GM12878 (cell line): Measurements from ENCODE around the gene SCAMP5. TPM values are rescaled to one million over a fixed set of nuclear protein-coding genes. Genes with fewer than 3 reads are reported as not detected.
A peak's percentile ranks its signal among the peaks of the same experiment; 100 is the strongest.

Experiments used
- ATAC-seq: fragments of 200-7000 bp; cut with Tn5 transposase; 3 replicates; pipeline ENCODE4 v1.9.1; 2020; ENCODE audit warnings: mild to moderate bottlenecking, moderate library complexity
- BruUV-seq: library from RNA; stranded (reverse); fragments of 400-500 nt; replicated peaks from 2 replicates; lab custom pipeline; 2021; lab: Mats Ljungman, UMichigan
- CTCF ChIA-PET: fragments of 300-600 bp; sonication (Branson Sonifier 250); formaldehyde crosslinking; extraction: SDS; loops from one replicate; lab custom pipeline; 2021; ENCODE audit warnings: inconsistent platforms; lab: Yijun Ruan, JAX
- POLR2A ChIA-PET: fragments of 350-600 bp; formaldehyde crosslinking; extraction: SDS; loops from one replicate; lab custom pipeline; 2021; ENCODE audit warnings: inconsistent platforms; lab: Charles Lee
- RAD21 ChIA-PET: fragments of 300-600 bp; sonication (Branson Sonifier 250); formaldehyde crosslinking; loops from one replicate; lab custom pipeline; 2023; ENCODE audit warnings: antibody characterized with exemption; ENCODE audit not compliant: unreplicated experiment; lab: Charles Lee
- SMC1A ChIA-PET: fragments of 300-600 bp; sonication (Branson Sonifier 250); formaldehyde crosslinking; loops from one replicate; lab custom pipeline; 2023; ENCODE audit not compliant: unreplicated experiment, uncharacterized antibody; lab: Charles Lee
- DNase-seq: peaks from one replicate; pipeline ENCODE4 v3.0.0-alpha.2; 2011; ENCODE audit warnings: low read depth, low spot score
- FAIRE-seq: peaks from 3 replicates; lab custom pipeline; 2011; peaks lifted over from hg19 to GRCh38; lab: Jason Lieb, UNC
- H2AFZ ChIP-seq: 2 replicates; pipeline ENCODE4 v1.6.0; 2011; ENCODE audit warnings: low read depth, low read length, control low read depth; ENCODE audit not compliant: control insufficient read depth
- H3K27ac ChIP-seq: 2 replicates; pipeline ENCODE4 v1.5.1; 2011; ENCODE audit warnings: control low read depth; ENCODE audit not compliant: control insufficient read depth, insufficient read depth
- H3K27me3 ChIP-seq, 2 experiments: replicated peaks in 1 of 2; 2 replicates each; pipeline versions ENCODE4 v1.6.0 to v1.6.1; 2011; ENCODE audit warnings: low read length in 1 of 2; ENCODE audit not compliant: control insufficient read depth in 2 of 2, insufficient read depth in 2 of 2
- H3K36me3 ChIP-seq, 2 experiments: 2 replicates each; pipeline ENCODE4 v1.5.1; 2011; ENCODE audit warnings: low read length in 1 of 2; ENCODE audit not compliant: control insufficient read depth in 2 of 2, insufficient read depth in 2 of 2
- H3K4me1 ChIP-seq: 2 replicates; pipeline ENCODE4 v1.6.1; 2011; ENCODE audit warnings: mild to moderate bottlenecking, low read length, moderate library complexity, mixed read lengths; ENCODE audit not compliant: control insufficient read depth, insufficient read depth
- H3K4me2 ChIP-seq: 2 replicates; pipeline ENCODE4 v1.6.0; 2011; ENCODE audit warnings: control low read depth; ENCODE audit not compliant: control insufficient read depth, insufficient read depth
- H3K4me3 ChIP-seq: fragments of 200-600 bp; sonication (generic); 2 replicates; pipeline ENCODE4 v1.5.1; 2016
- H3K79me2 ChIP-seq: 2 replicates; pipeline ENCODE4 v1.6.0; 2011; ENCODE audit warnings: low read length; ENCODE audit not compliant: control insufficient read depth, insufficient read depth
- H3K9ac ChIP-seq: 2 replicates; pipeline ENCODE4 v1.8.0; 2011; ENCODE audit warnings: low read length, control low read depth, mixed read lengths; ENCODE audit not compliant: control insufficient read depth, insufficient read depth
- H3K9me3 ChIP-seq: replicated peaks from 3 replicates; pipeline ENCODE4 v1.5.1; 2011; ENCODE audit warnings: mild to moderate bottlenecking, low read length; ENCODE audit not compliant: control insufficient read depth, insufficient read depth
- H4K20me1 ChIP-seq: 2 replicates; pipeline ENCODE4 v1.6.0; 2011; ENCODE audit not compliant: control insufficient read depth, insufficient read depth
- ATF7 ChIP-seq: fragments of 450-650 bp; IDR thresholded peaks from 2 replicates; pipeline ENCODE4 v1.6.1; 2016; ENCODE audit warnings: low read depth, mild to moderate bottlenecking
- CBFB ChIP-seq: IDR thresholded peaks from 2 replicates; pipeline ENCODE4 v1.6.1; 2016; ENCODE audit warnings: antibody characterized with exemption, low read depth
- DPF2 ChIP-seq: fragments of 450-650 bp; IDR thresholded peaks from 2 replicates; pipeline ENCODE4 v1.6.1; 2017; ENCODE audit warnings: mild to moderate bottlenecking
- EED ChIP-seq: sonication (generic); IDR thresholded peaks from 2 replicates; pipeline ENCODE4 v1.6.1; 2016; ENCODE audit warnings: antibody characterized with exemption, low read depth
- ETV6 ChIP-seq, 2 experiments: fragments of 450-650 bp in 1 of 2; IDR thresholded peaks in 1 of 2; conservative IDR thresholded peaks in 1 of 2; 2 replicates each; pipeline ENCODE4 v1.6.1; 2014; ENCODE audit warnings: antibody characterized with exemption in 1 of 2, borderline replicate concordance in 1 of 2, low read depth in 1 of 2, mild to moderate bottlenecking in 1 of 2, moderate library complexity in 1 of 2
- FOXM1 ChIP-seq: IDR thresholded peaks from 2 replicates; pipeline ENCODE4 v1.6.1; 2012; ENCODE audit warnings: low read depth, mild to moderate bottlenecking, inconsistent platforms, low read length, moderate library complexity
- JUNB ChIP-seq: IDR thresholded peaks from 2 replicates; pipeline ENCODE4 v1.6.1; 2016; ENCODE audit warnings: antibody characterized with exemption, mild to moderate bottlenecking
- KAT2A ChIP-seq: conservative IDR thresholded peaks from 2 replicates; pipeline ENCODE4 v1.6.1; 2011; ENCODE audit warnings: low read depth, low read length; ENCODE audit not compliant: control insufficient read depth
- MTA3 ChIP-seq: IDR thresholded peaks from 2 replicates; pipeline ENCODE4 v1.6.1; 2012; ENCODE audit warnings: low read length, inconsistent platforms, borderline replicate concordance
- MXI1 ChIP-seq: fragments of 150-350 bp; IDR thresholded peaks from 2 replicates; pipeline ENCODE4 v1.6.1; 2011; ENCODE audit warnings: low read depth, mild to moderate bottlenecking, inconsistent platforms, low read length, improper control_type of control experiment
- PML ChIP-seq: IDR thresholded peaks from 2 replicates; pipeline ENCODE4 v1.6.1; 2012; ENCODE audit warnings: low read length, inconsistent platforms
- POLR2A ChIP-seq: IDR thresholded peaks from 2 replicates; pipeline ENCODE4 v1.6.1; 2011; ENCODE audit warnings: low read depth, mild to moderate bottlenecking, low read length
- SMAD1 ChIP-seq: fragments of 450-650 bp; IDR thresholded peaks from 2 replicates; pipeline ENCODE4 v1.6.1; 2018; ENCODE audit warnings: mild to moderate bottlenecking, low read depth; ENCODE audit not compliant: partially characterized antibody
- SPI1 ChIP-seq: IDR thresholded peaks from 2 replicates; pipeline ENCODE4 v1.6.1; 2011; ENCODE audit warnings: low read depth, mild to moderate bottlenecking, low read length, moderate library complexity, borderline replicate concordance; ENCODE audit not compliant: insufficient read depth
- STAT1 ChIP-seq: fragments of 450-650 bp; conservative IDR thresholded peaks from 2 replicates; pipeline ENCODE4 v1.6.1; 2014; ENCODE audit warnings: antibody characterized with exemption, mild to moderate bottlenecking
- ZNF24 ChIP-seq: fragments of 450-650 bp; IDR thresholded peaks from 2 replicates; pipeline ENCODE4 v1.6.1; 2017; ENCODE audit warnings: antibody characterized with exemption, mild to moderate bottlenecking
- ZSCAN29 ChIP-seq: fragments of 450-650 bp; IDR thresholded peaks from 2 replicates; pipeline ENCODE4 v1.6.1; 2017; ENCODE audit warnings: mild to moderate bottlenecking, moderate library complexity
- WGBS: methylation state at CpG from one replicate; pipeline ENCODE4 v1.1.6; 2016; ENCODE audit warnings: low lambda C conversion rate; ENCODE audit not compliant: insufficient replicate concordance, insufficient coverage; ENCODE audit errors: missing lambda C conversion rate; 5-methylcytosine and 5-hydroxymethylcytosine counted together
- in situ Hi-C: fragments of 300-500 bp; cut with MboI; formaldehyde crosslinking; loops from 9 replicates; pipeline ENCODE4 v1.14.3; 2018; ENCODE audit warnings: mixed read lengths
- intact Hi-C: fragments of 100-400 bp; cut with micrococcal nuclease; formaldehyde crosslinking; loops from one replicate; pipeline ENCODE4 v1.14.2; 2022; ENCODE audit not compliant: unreplicated experiment
- polyA plus RNA-seq, 11 experiments: library from polyadenylated mRNA; depleted of rRNA in 4 of 11; unstranded in 6 of 11; stranded (reverse) in 5 of 11; fragments of >200 nt; fragmentation: Nextera tagmentation in 4 of 11; fragmentation: Illumina TruSeq in 1 of 11; extraction: Ambion mirVana in 4 of 11; extraction: Trizol in 1 of 11; gene quantifications; 1 replicate in 1 of 11; 2 replicates in 10 of 11; pipeline versions ENCODE4 v1.2.1 to v1.2.3, GENCODE V29; 2011 to 2016; ENCODE audit warnings: inconsistent platforms in 2 of 11, missing spikeins in 2 of 11, low read depth in 1 of 11
- total RNA-seq, 4 experiments: library from RNA; depleted of rRNA in 3 of 4; stranded (reverse); fragments of >200 nt in 3 of 4; fragmentation: Illumina TruSeq in 1 of 4; extraction: Trizol in 1 of 4; gene quantifications; 2 replicates each; pipeline versions ENCODE4 v1.2.1 to v1.2.3, GENCODE V29; 2013 to 2021
- TF ChIP-seq, protein P1 (sequence below): fragments of 450-650 bp; IDR thresholded peaks from 2 replicates; pipeline ENCODE4 v1.6.1; 2017; ENCODE audit warnings: mild to moderate bottlenecking, moderate library complexity

The SCAMP5 gene
- total and polyA plus RNA-seq, 10 of the 15 experiments (the other 5 are each of a cell fraction or from before 2014, with no cell fraction given): 1.6 to 41.6 (median 16.9) TPM

DNA sequence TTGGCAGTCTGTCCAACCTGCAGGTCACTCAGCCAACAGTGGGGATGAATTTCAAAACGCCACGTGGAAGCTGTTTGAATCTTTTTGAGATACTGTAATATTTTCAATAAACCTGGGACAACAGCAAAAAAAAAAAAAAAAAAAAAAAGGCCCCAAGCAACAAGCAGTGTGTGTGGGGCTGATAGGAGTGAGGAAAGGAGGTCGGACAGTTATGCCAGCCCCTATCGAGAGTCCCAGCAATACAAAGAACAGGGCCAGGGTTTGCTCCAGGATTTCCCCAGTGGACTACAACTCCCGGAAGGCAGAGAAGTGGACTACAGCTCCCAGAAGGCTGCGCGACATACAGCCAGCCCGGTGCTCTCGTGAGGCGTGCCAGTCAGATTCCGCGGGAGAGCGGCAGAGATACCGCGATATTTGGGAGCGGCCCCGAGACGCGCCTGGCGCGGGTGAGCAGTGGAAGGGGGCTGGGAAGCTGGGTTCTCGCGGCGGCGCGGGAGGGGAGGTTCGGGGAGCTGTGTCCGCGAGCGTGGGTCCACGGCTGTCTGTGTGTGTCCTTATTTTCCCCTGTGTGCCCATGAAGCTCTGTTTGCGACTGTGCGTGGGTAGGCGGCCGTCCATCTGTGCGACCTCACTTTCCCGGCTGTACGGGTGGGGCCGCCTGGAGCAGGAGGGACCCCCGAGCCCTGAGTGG is 28.0 kb downstream of the SCAMP5 start, which contains the start of gene PPCDC (continued):
- TF ChIP-seq, protein P1, sequence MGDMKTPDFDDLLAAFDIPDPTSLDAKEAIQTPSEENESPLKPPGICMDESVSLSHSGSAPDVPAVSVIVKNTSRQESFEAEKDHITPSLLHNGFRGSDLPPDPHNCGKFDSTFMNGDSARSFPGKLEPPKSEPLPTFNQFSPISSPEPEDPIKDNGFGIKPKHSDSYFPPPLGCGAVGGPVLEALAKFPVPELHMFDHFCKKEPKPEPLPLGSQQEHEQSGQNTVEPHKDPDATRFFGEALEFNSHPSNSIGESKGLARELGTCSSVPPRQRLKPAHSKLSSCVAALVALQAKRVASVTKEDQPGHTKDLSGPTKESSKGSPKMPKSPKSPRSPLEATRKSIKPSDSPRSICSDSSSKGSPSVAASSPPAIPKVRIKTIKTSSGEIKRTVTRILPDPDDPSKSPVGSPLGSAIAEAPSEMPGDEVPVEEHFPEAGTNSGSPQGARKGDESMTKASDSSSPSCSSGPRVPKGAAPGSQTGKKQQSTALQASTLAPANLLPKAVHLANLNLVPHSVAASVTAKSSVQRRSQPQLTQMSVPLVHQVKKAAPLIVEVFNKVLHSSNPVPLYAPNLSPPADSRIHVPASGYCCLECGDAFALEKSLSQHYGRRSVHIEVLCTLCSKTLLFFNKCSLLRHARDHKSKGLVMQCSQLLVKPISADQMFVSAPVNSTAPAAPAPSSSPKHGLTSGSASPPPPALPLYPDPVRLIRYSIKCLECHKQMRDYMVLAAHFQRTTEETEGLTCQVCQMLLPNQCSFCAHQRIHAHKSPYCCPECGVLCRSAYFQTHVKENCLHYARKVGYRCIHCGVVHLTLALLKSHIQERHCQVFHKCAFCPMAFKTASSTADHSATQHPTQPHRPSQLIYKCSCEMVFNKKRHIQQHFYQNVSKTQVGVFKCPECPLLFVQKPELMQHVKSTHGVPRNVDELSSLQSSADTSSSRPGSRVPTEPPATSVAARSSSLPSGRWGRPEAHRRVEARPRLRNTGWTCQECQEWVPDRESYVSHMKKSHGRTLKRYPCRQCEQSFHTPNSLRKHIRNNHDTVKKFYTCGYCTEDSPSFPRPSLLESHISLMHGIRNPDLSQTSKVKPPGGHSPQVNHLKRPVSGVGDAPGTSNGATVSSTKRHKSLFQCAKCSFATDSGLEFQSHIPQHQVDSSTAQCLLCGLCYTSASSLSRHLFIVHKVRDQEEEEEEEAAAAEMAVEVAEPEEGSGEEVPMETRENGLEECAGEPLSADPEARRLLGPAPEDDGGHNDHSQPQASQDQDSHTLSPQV: no peak
- TF ChIP-seq STAT1: peak; percentile 85; the same call in 1 of the 2 replicates

DNA sequence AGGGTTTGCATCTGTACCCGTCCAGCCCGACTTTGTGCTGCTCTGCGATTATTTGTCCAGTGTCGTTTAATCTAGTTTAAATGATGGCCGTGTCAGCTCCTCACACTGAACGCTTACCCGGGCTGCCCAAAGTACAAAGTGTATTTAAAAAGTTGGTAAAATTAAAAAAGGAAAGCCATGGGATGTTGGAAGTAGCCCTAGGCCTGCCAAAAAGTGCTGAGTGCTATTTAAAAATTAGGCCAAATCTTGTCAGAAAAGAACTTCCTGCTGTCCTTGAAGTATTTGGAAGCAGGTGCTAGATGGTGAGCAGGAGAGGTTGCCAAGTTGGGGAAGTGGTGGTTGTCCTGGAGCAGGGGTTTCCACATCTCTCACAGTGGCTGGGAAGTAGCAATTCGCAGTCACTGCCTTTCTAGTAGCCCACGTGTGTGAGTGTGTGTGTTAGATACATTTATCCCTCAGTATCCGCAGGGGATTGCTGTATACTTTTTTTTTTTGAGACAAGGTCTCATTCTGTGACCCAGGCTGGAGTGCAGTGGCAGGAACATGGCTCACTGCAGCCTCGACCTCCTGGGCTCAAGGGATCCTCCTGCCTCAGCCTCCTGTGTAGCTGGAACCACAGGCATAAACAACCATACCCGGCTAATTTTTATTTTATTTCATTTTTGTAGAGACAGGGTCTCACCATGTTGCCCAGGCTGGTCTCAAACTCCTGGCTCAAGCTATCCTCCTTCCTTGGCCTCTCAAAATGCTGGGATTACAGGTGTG is 28.7 kb downstream of the SCAMP5 start:
- H3K4me3 ChIP-seq: peak overlapping the region; percentile 86
- POLR2A ChIA-PET: interaction anchor here (0.7 to 3.5 kb wide), 16 partner anchors 10 to 616 kb away, joined by 3 to 15 read pairs (median 3); partner anchors contain the start of genes C15orf39, COX5A, IMP3 and MAN2C1
- no peaks in the 10 kb centered on the region for H3K36me3 ChIP-seq
- peak; percentile 75 for FAIRE-seq
- CTCF ChIA-PET: interaction anchor here (0.6 to 3.3 kb wide), 9 partner anchors 13 to 428 kb away, joined by 3 to 23 read pairs (median 3); partner anchors contain the start of genes MAN2C1 and SIN3A
- H3K4me2 ChIP-seq: peak overlapping the region; percentile 93
- ATAC-seq: peak; percentile 51
- BruUV-seq: TSS peak; percentile 95
- peak overlapping the region; percentile 98 for H3K27ac ChIP-seq
- peak overlapping the region; percentile 90 for H2AFZ ChIP-seq
- SMC1A ChIA-PET: interaction anchor here (0.9 to 4.5 kb wide), 12 partner anchors 10 to 407 kb away, joined by 3 to 21 read pairs (median 4); no protein-coding TSS in a partner anchor
- intact Hi-C loops (loop anchor here (5.0 kb wide), 1 partner anchor 428 kb away; the partner anchor contains the start of gene SIN3A), in situ Hi-C loops (loop anchor here (10.0 to 25.0 kb wide), 2 partner anchors 281 to 638 kb away; no protein-coding TSS in a partner anchor)
- no peaks in the 10 kb centered on the region for H3K9me3 ChIP-seq
- peaks cover 20% of the 10 kb centered on the region for H3K4me1 ChIP-seq
- peak overlapping the region; percentile 100 for H3K9ac ChIP-seq
- no peaks in the 10 kb centered on the region for H3K27me3 ChIP-seq
- DNase-seq: no peak
- H3K79me2 ChIP-seq: peaks cover 16% of the 10 kb centered on the region
- RAD21 ChIA-PET: interaction anchor here (0.9 to 3.8 kb wide), 11 partner anchors 16 to 428 kb away, joined by 3 to 28 read pairs (median 5); partner anchors contain the start of genes C15orf39, MAN2C1, SCAMP5 and SIN3A
- WGBS: 9% methylated on average over 12 of the region's 12 CpGs
- H4K20me1 ChIP-seq: no peaks in the 10 kb centered on the region
- TF ChIP-seq MTA3 (no peak), ZNF24 (no peak), ATF7 (no peak), DPF2 (0 out of 2 replicates have a peak, but pooled peaks have one; percentile 11), SMAD1 (no peak), ZSCAN29 (no peak), EED (no peak), PML (0 out of 2 replicates have a peak, but pooled peaks have one; percentile 62), CBFB (no peak), JUNB (no peak), MXI1 (peak; percentile 54; the same call in 1 of the 2 replicates), POLR2A (no peak), ETV6 (conservative IDR thresholded peaks at IDR 0.05 in 1 of 2, IDR thresholded peaks at IDR 0.05 in 1 of 2; ENCODE audit: borderline replicate concordance in 1 of 2, low read depth in 1 of 2) (0 out of 4 replicates have a peak, but pooled peaks of 1 of the 2 experiments have one; percentile 11), FOXM1 (no peak), KAT2A (no peak), SPI1 (peak; percentile 29; the same call in 1 of the 2 replicates)
